HepG2 (cell line): ENCODE measurements around the gene SBNO1. TPM values are rescaled to one million over a fixed set of nuclear protein-coding genes. Genes with fewer than 3 reads are reported as not detected.

Source experiments
- ADNP ChIP-seq: sonication (generic); formaldehyde crosslinking; IDR thresholded peaks from 2 replicates; pipeline ENCODE4 v1.4.0; 2020; ENCODE audit warnings: missing genetic modification reagents
- BRCA1 ChIP-seq: sonication (generic); formaldehyde crosslinking; IDR thresholded peaks from 2 replicates; pipeline ENCODE4 v1.4.0; 2020; ENCODE audit warnings: missing genetic modification reagents
- FOXP1 ChIP-seq, 2 experiments: fragments of 450-650 bp in 1 of 2; IDR thresholded peaks; 2 replicates each; pipeline ENCODE4 v1.6.1; 2017 to 2018; ENCODE audit warnings: antibody characterized with exemption in 1 of 2
- MAF1 ChIP-seq: sonication (generic); formaldehyde crosslinking; IDR thresholded peaks from 2 replicates; pipeline ENCODE4 v1.5.0; 2020; ENCODE audit warnings: missing genetic modification reagents, borderline replicate concordance
- MAFK ChIP-seq, 2 experiments: IDR thresholded peaks in 1 of 2; conservative IDR thresholded peaks in 1 of 2; 2 replicates each; pipeline ENCODE4 v1.6.1; 2011; ENCODE audit warnings: improper control_type of control experiment in 2 of 2, low read length in 2 of 2
- MAZ ChIP-seq, 2 experiments: sonication (generic) in 1 of 2; formaldehyde crosslinking in 1 of 2; IDR thresholded peaks; 2 replicates each; pipeline versions ENCODE4 v1.5.0 to v1.6.1; 2012 to 2020; ENCODE audit warnings: low read depth in 2 of 2, mild to moderate bottlenecking in 2 of 2, borderline replicate concordance in 1 of 2, improper control_type of control experiment in 1 of 2, low read length in 1 of 2, missing genetic modification reagents in 1 of 2, moderate library complexity in 1 of 2
- NFIC ChIP-seq: IDR thresholded peaks from 2 replicates; pipeline ENCODE4 v1.6.1; 2012; ENCODE audit warnings: mild to moderate bottlenecking, low read length, inconsistent platforms
- NR2F1 ChIP-seq, 2 experiments: fragments of 450-650 bp in 1 of 2; formaldehyde crosslinking in 1 of 2; IDR thresholded peaks; 2 replicates each; pipeline versions ENCODE4 v1.5.0 to v1.6.1; 2016 to 2020; ENCODE audit warnings: mild to moderate bottlenecking in 1 of 2, missing compliant biosample characterization in 1 of 2, missing genetic modification reagents in 1 of 2, moderate library complexity in 1 of 2
- POLR2A ChIP-seq, 2 experiments: IDR thresholded peaks; 2 replicates each; pipeline ENCODE4 v1.6.1; 2011; ENCODE audit warnings: low read depth in 2 of 2, low read length in 2 of 2, mild to moderate bottlenecking in 1 of 2, moderate library complexity in 1 of 2; ENCODE audit not compliant: insufficient read depth in 1 of 2
- PTBP1 ChIP-seq: fragments of 200-400 bp; formaldehyde crosslinking; IDR thresholded peaks from 2 replicates; pipeline ENCODE4 v1.6.1; 2018; ENCODE audit warnings: low read length, low read depth; ENCODE audit not compliant: poor library complexity, severe bottlenecking
- SP4 ChIP-seq: sonication (generic); formaldehyde crosslinking; IDR thresholded peaks from 2 replicates; pipeline ENCODE4 v1.8.1; 2023; ENCODE audit warnings: mild to moderate bottlenecking, missing genetic modification reagents
- SPEN ChIP-seq: sonication (generic); formaldehyde crosslinking; IDR thresholded peaks from 2 replicates; pipeline ENCODE4 v1.5.1; 2020; ENCODE audit warnings: low read depth, mild to moderate bottlenecking, missing genetic modification reagents
- TBX2 ChIP-seq: sonication (generic); formaldehyde crosslinking; IDR thresholded peaks from 2 replicates; pipeline ENCODE4 v1.5.0; 2020; ENCODE audit warnings: missing genetic modification reagents, mild to moderate bottlenecking, borderline replicate concordance
- TMF1 ChIP-seq: sonication (generic); formaldehyde crosslinking; IDR thresholded peaks from 2 replicates; pipeline ENCODE4 v1.8.1; 2022; ENCODE audit warnings: low read depth, missing genetic modification reagents
- ZFX ChIP-seq: sonication (generic); formaldehyde crosslinking; IDR thresholded peaks from 2 replicates; pipeline ENCODE4 v1.4.0; 2020; ENCODE audit warnings: mild to moderate bottlenecking, low read depth, missing genetic modification reagents, moderate library complexity
- ZFY ChIP-seq: sonication (generic); formaldehyde crosslinking; IDR thresholded peaks from 2 replicates; pipeline ENCODE4 v1.4.0; 2020; ENCODE audit warnings: missing genetic modification reagents
- ZNF101 ChIP-seq: sonication (generic); formaldehyde crosslinking; IDR thresholded peaks from 2 replicates; pipeline ENCODE4 v1.4.0; 2020; ENCODE audit warnings: mild to moderate bottlenecking, low read depth, missing genetic modification reagents, borderline replicate concordance
- ZNF367 ChIP-seq: sonication (generic); formaldehyde crosslinking; IDR thresholded peaks from 2 replicates; pipeline ENCODE4 v1.4.0; 2020; ENCODE audit warnings: missing genetic modification reagents, borderline replicate concordance
- ZNF556 ChIP-seq: sonication (generic); formaldehyde crosslinking; IDR thresholded peaks from 2 replicates; pipeline ENCODE4 v1.4.0; 2020; ENCODE audit warnings: mild to moderate bottlenecking, missing genetic modification reagents, borderline replicate concordance
- ZNF562 ChIP-seq: sonication (generic); formaldehyde crosslinking; IDR thresholded peaks from 2 replicates; pipeline ENCODE4 v1.8.0; 2022; ENCODE audit warnings: missing genetic modification reagents, borderline replicate concordance
- ZNF564 ChIP-seq: sonication (generic); formaldehyde crosslinking; IDR thresholded peaks from 2 replicates; pipeline ENCODE4 v1.8.1; 2023; ENCODE audit warnings: mild to moderate bottlenecking, missing genetic modification reagents
- polyA plus RNA-seq, 8 experiments: library from polyadenylated mRNA; depleted of rRNA in 3 of 8; stranded (reverse) in 7 of 8; unstranded in 1 of 8; fragments of >200 nt; fragmentation: Illumina TruSeq in 4 of 8; extraction: Trizol in 4 of 8; gene quantifications; 2 replicates each; pipeline versions ENCODE4 v1.2.1 to v1.2.3, GENCODE V29; 2011 to 2016; ENCODE audit warnings: low read depth in 4 of 8, missing spikeins in 1 of 8, mixed read lengths in 1 of 8; ENCODE audit not compliant: insufficient read depth in 1 of 8
- total RNA-seq, 5 experiments: library from RNA; depleted of rRNA; stranded (reverse); fragments of >200 nt; fragmentation: Illumina TruSeq; extraction: Trizol; gene quantifications; 2 replicates each; pipeline ENCODE4 v1.2.3, GENCODE V29; 2016; ENCODE audit warnings: low read depth in 1 of 5
- TF ChIP-seq, protein P1 (sequence below): sonication (generic); IDR thresholded peaks from 2 replicates; pipeline ENCODE4 v1.6.1; 2016; ENCODE audit warnings: low read depth, borderline replicate concordance
- TF ChIP-seq, protein P2 (sequence below): sonication (generic); formaldehyde crosslinking; IDR thresholded peaks from 2 replicates; pipeline ENCODE4 v1.5.1; 2020; ENCODE audit warnings: mild to moderate bottlenecking, missing genetic modification reagents, borderline replicate concordance
- TF ChIP-seq, protein P3 (sequence below): sonication (generic); formaldehyde crosslinking; IDR thresholded peaks from 2 replicates; pipeline ENCODE4 v1.4.0; 2020; ENCODE audit warnings: mild to moderate bottlenecking, missing genetic modification reagents
- TF ChIP-seq, protein P4 (sequence below): sonication (generic); formaldehyde crosslinking; IDR thresholded peaks from 2 replicates; pipeline ENCODE4 v1.8.0; 2022; ENCODE audit warnings: mild to moderate bottlenecking, missing genetic modification reagents, moderate library complexity

Gene SBNO1
- total and polyA plus RNA-seq, 2 of the 13 experiments (the other 11 are each of a cell fraction or from before 2014, with no cell fraction given): 10.9 to 40.2 TPM

DNA sequence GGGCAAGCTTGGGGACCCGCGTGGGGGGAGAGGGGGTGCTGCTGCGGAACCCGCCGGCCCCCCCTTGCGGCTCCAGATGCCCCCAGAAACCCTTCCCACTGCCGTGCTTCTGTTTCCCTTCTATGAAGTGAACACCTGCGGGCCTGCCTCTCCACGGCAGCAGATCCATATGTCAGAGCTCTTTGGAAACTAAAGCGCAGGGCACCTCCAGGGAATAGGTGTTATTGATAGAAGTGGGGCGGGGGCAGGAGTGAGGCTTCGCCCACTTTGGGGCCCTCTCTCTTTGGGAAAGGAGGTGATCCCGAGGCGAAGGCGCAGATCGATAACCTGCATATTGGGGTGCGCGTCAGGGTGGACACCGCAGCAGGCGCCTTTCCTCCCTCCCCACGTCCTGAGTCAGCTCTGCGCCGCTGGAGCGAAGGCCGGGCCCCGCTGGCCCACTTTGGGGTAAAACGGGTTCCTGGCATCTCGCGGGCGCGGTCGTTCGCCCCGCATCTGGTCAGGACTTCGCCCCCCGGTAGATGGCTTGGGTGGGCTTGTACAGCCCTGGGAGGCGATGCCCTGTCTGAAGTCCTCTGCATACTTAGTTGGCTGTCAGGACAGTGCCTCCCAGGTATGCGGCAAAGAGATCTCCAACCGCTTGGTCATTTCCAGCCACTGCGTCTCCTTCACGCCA, 19.8 kb upstream of the SBNO1 start (continued):
- TF ChIP-seq ZNF564 (0 out of 2 replicates have a peak, but pooled peaks have one; percentile 20), PTBP1 (no peak), ZNF101 (CRISPR knock-in tag) (no peak), MAF1 (CRISPR knock-in tag) (no peak), BRCA1 (CRISPR knock-in tag) (no peak), TBX2 (0 out of 2 replicates have a peak, but pooled peaks have one; percentile 0), ZFY (CRISPR knock-in tag) (peak; percentile 28; the same call in 1 of the 2 replicates), NR2F1 (CRISPR knock-in tag; IDR thresholded peaks at IDR 0.05) (no peak), POLR2A (IDR thresholded peaks at IDR 0.05; ENCODE audit: insufficient read depth in 1 of 2, low read depth in 2 of 2, low read length in 2 of 2) (0 out of 4 replicates have a peak, but pooled peaks of 1 of the 2 experiments have one; percentile 22), NFIC (no peak), ZNF556 (CRISPR knock-in tag) (no peak), MAZ (IDR thresholded peaks at IDR 0.05; ENCODE audit: borderline replicate concordance, low read depth, low read length) (no peak), MAZ (CRISPR knock-in tag; IDR thresholded peaks at IDR 0.05; ENCODE audit: low read depth) (0 out of 2 replicates have a peak, but pooled peaks have one; percentile 12), FOXP1 (IDR thresholded peaks at IDR 0.05) (no peak), FOXP1 (CRISPR knock-in tag; IDR thresholded peaks at IDR 0.05) (no peak), ADNP (CRISPR knock-in tag) (no peak), TMF1 (CRISPR knock-in tag) (0 out of 2 replicates have a peak, but pooled peaks have one; percentile 8), MAFK (conservative IDR thresholded peaks at IDR 0.05 in 1 of 2, IDR thresholded peaks at IDR 0.05 in 1 of 2; ENCODE audit: low read length in 2 of 2) (no peak), ZFX (CRISPR knock-in tag) (peak; percentile 53; the same call in 1 of the 2 replicates), ZNF562 (CRISPR knock-in tag) (no peak), ZNF367 (CRISPR knock-in tag) (no peak), SPEN (CRISPR knock-in tag) (no peak), SP4 (CRISPR knock-in tag) (no peak)
- TF ChIP-seq, protein P1, sequence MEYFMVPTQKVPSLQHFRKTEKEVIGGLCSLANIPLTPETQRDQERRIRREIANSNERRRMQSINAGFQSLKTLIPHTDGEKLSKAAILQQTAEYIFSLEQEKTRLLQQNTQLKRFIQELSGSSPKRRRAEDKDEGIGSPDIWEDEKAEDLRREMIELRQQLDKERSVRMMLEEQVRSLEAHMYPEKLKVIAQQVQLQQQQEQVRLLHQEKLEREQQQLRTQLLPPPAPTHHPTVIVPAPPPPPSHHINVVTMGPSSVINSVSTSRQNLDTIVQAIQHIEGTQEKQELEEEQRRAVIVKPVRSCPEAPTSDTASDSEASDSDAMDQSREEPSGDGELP: no peak
- TF ChIP-seq, protein P2, sequence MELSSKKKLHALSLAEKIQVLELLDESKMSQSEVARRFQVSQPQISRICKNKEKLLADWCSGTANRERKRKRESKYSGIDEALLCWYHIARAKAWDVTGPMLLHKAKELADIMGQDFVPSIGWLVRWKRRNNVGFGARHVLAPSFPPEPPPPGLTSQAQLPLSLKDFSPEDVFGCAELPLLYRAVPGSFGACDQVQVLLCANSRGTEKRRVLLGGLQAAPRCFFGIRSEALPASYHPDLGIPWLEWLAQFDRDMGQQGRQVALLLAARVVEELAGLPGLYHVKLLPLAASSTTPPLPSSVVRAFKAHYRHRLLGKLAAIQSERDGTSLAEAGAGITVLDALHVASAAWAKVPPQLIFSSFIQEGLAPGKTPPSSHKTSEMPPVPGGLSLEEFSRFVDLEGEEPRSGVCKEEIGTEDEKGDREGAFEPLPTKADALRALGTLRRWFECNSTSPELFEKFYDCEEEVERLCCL: no peak
- TF ChIP-seq, protein P3, sequence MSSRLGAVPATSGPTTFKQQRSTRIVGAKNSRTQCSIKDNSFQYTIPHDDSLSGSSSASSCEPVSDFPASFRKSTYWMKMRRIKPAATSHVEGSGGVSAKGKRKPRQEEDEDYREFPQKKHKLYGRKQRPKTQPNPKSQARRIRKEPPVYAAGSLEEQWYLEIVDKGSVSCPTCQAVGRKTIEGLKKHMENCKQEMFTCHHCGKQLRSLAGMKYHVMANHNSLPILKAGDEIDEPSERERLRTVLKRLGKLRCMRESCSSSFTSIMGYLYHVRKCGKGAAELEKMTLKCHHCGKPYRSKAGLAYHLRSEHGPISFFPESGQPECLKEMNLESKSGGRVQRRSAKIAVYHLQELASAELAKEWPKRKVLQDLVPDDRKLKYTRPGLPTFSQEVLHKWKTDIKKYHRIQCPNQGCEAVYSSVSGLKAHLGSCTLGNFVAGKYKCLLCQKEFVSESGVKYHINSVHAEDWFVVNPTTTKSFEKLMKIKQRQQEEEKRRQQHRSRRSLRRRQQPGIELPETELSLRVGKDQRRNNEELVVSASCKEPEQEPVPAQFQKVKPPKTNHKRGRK (CRISPR knock-in tag): no peak
- TF ChIP-seq, protein P4, sequence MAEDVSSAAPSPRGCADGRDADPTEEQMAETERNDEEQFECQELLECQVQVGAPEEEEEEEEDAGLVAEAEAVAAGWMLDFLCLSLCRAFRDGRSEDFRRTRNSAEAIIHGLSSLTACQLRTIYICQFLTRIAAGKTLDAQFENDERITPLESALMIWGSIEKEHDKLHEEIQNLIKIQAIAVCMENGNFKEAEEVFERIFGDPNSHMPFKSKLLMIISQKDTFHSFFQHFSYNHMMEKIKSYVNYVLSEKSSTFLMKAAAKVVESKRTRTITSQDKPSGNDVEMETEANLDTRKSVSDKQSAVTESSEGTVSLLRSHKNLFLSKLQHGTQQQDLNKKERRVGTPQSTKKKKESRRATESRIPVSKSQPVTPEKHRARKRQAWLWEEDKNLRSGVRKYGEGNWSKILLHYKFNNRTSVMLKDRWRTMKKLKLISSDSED (CRISPR knock-in tag): no peak
